Adrenal gland (tissue), 5 donors: ENCODE results near the gene EHD3.

Source experiments
- POLR2A ChIP-seq, 2 donors: fragments of 450-650 bp; IDR thresholded peaks; one replicate each; pipeline ENCODE4 v1.6.1; 2017; ENCODE audit warnings: antibody characterized with exemption in 2 of 2, mild to moderate bottlenecking in 2 of 2, moderate library complexity in 1 of 2
- TF ChIP-seq, protein P1 (sequence below), 6 experiments: fragments of 450-650 bp in 4 of 6; fragments of 200-600 bp in 2 of 6; sonication (generic) in 1 of 6; IDR thresholded peaks; 1 replicate in 5 of 6; 2 replicates in 1 of 6; pipeline versions ENCODE4 v1.5.1 to v1.8.0; 2016 to 2021; ENCODE audit warnings: antibody characterized with exemption in 6 of 6, mild to moderate bottlenecking in 2 of 6, moderate library complexity in 1 of 6
- donor health status: DM: no; HTN: no; CAD: no.

DNA sequence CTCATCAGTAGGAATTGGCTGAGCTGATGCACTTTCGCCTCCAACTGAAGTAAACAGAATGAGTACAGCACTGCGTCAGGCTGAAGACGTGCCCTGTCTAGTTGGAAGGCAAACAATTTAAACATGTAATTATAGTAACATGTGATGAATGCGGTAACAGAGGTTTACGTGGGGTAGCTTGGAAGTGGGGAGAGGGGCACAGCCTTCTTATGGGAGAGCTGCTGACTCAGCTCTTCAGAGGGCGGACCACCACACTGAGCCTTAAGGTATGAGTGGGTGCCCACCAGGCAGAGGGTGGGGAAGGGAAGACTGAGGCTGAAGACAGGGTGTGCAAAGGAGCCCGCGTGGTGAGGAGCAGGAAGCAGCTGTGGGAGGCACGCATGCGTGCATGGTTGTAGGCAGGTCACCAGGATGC is 6.2 kb upstream of the EHD3 start:
- TF ChIP-seq POLR2A (IDR thresholded peaks at IDR 0.05) = no peak
- TF ChIP-seq, protein P1, sequence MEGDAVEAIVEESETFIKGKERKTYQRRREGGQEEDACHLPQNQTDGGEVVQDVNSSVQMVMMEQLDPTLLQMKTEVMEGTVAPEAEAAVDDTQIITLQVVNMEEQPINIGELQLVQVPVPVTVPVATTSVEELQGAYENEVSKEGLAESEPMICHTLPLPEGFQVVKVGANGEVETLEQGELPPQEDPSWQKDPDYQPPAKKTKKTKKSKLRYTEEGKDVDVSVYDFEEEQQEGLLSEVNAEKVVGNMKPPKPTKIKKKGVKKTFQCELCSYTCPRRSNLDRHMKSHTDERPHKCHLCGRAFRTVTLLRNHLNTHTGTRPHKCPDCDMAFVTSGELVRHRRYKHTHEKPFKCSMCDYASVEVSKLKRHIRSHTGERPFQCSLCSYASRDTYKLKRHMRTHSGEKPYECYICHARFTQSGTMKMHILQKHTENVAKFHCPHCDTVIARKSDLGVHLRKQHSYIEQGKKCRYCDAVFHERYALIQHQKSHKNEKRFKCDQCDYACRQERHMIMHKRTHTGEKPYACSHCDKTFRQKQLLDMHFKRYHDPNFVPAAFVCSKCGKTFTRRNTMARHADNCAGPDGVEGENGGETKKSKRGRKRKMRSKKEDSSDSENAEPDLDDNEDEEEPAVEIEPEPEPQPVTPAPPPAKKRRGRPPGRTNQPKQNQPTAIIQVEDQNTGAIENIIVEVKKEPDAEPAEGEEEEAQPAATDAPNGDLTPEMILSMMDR (IDR thresholded peaks at IDR 0.05) = no peak
